ENCODE data around the gene NOTUM.
A peak's percentile ranks its signal among the peaks of the same experiment; 100 is the strongest.
"Not testable (repeated sequence)": the region's sequence is repeated elsewhere in the genome, so short reads cannot be mapped to it uniquely, and the experiment has no call there.

NOTUM gene

GRCh38 chr17:81922566-81923301, 38.3 kb downstream of the NOTUM start:
- peak; percentile 69 for DNase-seq

- DNase-seq: no peak
Measured at GRCh38 chr17:81921996-81922565, 38.9 kb downstream of the NOTUM start.

- DNase-seq: no peak
Measured at GRCh38 chr17:81921537-81921862, 39.5 kb downstream of the NOTUM start.

GRCh38 chr17:81920612-81921536, 40.1 kb downstream of the NOTUM start:
- peak; percentile 90 for DNase-seq

GRCh38 chr17:81918832-81919545, 42.0 kb downstream of the NOTUM start:
- DNase-seq: peak; percentile 90

GRCh38 chr17:81918333-81918669, 42.7 kb downstream of the NOTUM start:
- DNase-seq: not testable (repeated sequence)

- peak; percentile 75 for DNase-seq
Measured at GRCh38 chr17:81917565-81918332, 43.2 kb downstream of the NOTUM start, which contains the start of gene SIRT7. Gene SIRT7, minus strand, starts transcription at chr17:81918176. Its CDS starts 45 bp downstream, at chr17:81918131.

GRCh38 chr17:81916234-81917001, 44.6 kb downstream of the NOTUM start:
- DNase-seq: peak; percentile 39

- no peak for DNase-seq
Measured at GRCh38 chr17:81915331-81915730, 45.7 kb downstream of the NOTUM start.

- no peak for DNase-seq
Measured at GRCh38 chr17:81914103-81914850, 46.7 kb downstream of the NOTUM start.

- DNase-seq: no peak
Measured at GRCh38 chr17:81913394-81914102, 47.4 kb downstream of the NOTUM start.

- DNase-seq: no peak
Measured at GRCh38 chr17:81912441-81913309, 48.3 kb downstream of the NOTUM start.

GRCh38 chr17:81911969-81912368, 49.0 kb downstream of the NOTUM start:
- no peak for DNase-seq

- DNase-seq: peak; percentile 70
Measured at GRCh38 chr17:81911277-81911961, 49.6 kb downstream of the NOTUM start, which contains the start of gene PCYT2. Gene PCYT2, minus strand, starts transcription at chr17:81911399. Its CDS starts 44 bp downstream, at chr17:81911355.

GRCh38 chr17:81910840-81911276, 50.1 kb downstream of the NOTUM start:
- DNase-seq: no peak

GRCh38 chr17:81909966-81910839, 50.8 kb downstream of the NOTUM start:
- DNase-seq: no peak

- DNase-seq: no peak
Measured at GRCh38 chr17:81909231-81909630, 51.8 kb downstream of the NOTUM start.

All from MV-4-11 (cell line).